ENCODE measurements around the gene MED25. TPM values are rescaled to one million over a fixed set of nuclear protein-coding genes. Genes with fewer than 3 reads are reported as not detected.

Gene MED25
- total and polyA plus RNA-seq, 9 of the 15 experiments (the other 6 are each of a cell fraction or from before 2014, with no cell fraction given) = 4.1 to 93.9 (median 19.3) TPM

DNA sequence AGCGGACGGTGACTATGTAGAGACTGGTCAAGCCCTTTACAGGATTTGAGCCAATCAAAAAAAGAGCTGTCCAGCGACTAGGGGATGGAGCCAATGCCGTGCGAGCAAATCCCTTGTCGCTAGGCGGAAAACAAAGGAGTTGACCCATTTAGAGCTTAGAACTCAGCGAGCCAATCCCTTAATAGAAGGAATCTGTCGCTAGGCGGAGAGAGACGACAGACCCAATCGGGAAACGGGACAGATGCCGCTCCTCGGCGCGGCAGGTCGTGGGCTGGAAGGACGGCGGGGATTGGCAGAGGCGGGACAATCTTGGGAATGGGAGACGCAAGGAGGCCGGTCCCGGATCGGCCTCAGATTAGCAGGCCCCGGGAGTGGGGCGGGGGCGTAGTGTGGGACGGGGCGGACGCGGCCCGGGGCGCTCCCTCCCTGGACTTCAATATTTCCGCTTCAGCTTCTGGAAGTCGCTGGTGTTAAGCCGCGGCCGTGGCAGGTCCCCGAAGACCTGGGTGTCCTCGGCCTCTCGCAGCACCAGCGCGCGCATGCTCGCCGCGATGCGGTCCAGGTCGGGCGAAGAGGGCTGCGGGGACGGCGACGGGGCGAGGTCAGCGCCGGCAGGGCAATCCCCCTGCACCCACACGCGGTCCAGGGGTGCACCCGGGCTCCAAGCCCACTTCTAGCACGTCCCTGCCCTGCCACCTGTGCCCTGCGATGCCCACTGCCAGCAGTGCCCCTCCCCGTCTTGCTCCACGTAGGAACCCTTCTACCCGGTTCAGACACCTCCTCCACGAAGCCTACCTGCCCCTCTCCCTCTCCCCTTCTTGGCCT, 51.6 kb downstream of the MED25 start (continued):
- TF ChIP-seq, protein P1, sequence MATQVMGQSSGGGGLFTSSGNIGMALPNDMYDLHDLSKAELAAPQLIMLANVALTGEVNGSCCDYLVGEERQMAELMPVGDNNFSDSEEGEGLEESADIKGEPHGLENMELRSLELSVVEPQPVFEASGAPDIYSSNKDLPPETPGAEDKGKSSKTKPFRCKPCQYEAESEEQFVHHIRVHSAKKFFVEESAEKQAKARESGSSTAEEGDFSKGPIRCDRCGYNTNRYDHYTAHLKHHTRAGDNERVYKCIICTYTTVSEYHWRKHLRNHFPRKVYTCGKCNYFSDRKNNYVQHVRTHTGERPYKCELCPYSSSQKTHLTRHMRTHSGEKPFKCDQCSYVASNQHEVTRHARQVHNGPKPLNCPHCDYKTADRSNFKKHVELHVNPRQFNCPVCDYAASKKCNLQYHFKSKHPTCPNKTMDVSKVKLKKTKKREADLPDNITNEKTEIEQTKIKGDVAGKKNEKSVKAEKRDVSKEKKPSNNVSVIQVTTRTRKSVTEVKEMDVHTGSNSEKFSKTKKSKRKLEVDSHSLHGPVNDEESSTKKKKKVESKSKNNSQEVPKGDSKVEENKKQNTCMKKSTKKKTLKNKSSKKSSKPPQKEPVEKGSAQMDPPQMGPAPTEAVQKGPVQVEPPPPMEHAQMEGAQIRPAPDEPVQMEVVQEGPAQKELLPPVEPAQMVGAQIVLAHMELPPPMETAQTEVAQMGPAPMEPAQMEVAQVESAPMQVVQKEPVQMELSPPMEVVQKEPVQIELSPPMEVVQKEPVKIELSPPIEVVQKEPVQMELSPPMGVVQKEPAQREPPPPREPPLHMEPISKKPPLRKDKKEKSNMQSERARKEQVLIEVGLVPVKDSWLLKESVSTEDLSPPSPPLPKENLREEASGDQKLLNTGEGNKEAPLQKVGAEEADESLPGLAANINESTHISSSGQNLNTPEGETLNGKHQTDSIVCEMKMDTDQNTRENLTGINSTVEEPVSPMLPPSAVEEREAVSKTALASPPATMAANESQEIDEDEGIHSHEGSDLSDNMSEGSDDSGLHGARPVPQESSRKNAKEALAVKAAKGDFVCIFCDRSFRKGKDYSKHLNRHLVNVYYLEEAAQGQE (IDR thresholded peaks at IDR 0.05; ENCODE audit: borderline replicate concordance) = no peak
- TF ChIP-seq, protein P1 (CRISPR knock-in tag; IDR thresholded peaks at IDR 0.05; ENCODE audit: low read depth) = 0 out of 2 replicates have a peak, but pooled peaks have one; percentile 53
- no peak for TF ChIP-seq MED1 (CRISPR knock-in tag; IDR thresholded peaks at IDR 0.05; ENCODE audit: borderline replicate concordance)
- TF ChIP-seq, protein P2, sequence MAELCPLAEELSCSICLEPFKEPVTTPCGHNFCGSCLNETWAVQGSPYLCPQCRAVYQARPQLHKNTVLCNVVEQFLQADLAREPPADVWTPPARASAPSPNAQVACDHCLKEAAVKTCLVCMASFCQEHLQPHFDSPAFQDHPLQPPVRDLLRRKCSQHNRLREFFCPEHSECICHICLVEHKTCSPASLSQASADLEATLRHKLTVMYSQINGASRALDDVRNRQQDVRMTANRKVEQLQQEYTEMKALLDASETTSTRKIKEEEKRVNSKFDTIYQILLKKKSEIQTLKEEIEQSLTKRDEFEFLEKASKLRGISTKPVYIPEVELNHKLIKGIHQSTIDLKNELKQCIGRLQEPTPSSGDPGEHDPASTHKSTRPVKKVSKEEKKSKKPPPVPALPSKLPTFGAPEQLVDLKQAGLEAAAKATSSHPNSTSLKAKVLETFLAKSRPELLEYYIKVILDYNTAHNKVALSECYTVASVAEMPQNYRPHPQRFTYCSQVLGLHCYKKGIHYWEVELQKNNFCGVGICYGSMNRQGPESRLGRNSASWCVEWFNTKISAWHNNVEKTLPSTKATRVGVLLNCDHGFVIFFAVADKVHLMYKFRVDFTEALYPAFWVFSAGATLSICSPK (IDR thresholded peaks at IDR 0.05; ENCODE audit: borderline replicate concordance) = no peak
- TF ChIP-seq ATF7 (IDR thresholded peaks at IDR 0.05) = peak; percentile 70
- TF ChIP-seq, protein P3, sequence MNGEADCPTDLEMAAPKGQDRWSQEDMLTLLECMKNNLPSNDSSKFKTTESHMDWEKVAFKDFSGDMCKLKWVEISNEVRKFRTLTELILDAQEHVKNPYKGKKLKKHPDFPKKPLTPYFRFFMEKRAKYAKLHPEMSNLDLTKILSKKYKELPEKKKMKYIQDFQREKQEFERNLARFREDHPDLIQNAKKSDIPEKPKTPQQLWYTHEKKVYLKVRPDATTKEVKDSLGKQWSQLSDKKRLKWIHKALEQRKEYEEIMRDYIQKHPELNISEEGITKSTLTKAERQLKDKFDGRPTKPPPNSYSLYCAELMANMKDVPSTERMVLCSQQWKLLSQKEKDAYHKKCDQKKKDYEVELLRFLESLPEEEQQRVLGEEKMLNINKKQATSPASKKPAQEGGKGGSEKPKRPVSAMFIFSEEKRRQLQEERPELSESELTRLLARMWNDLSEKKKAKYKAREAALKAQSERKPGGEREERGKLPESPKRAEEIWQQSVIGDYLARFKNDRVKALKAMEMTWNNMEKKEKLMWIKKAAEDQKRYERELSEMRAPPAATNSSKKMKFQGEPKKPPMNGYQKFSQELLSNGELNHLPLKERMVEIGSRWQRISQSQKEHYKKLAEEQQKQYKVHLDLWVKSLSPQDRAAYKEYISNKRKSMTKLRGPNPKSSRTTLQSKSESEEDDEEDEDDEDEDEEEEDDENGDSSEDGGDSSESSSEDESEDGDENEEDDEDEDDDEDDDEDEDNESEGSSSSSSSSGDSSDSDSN (IDR thresholded peaks at IDR 0.05; ENCODE audit: borderline replicate concordance in 1 of 2, low read depth in 2 of 2, low read length in 2 of 2) = 0 out of 4 replicates have a peak, but pooled peaks of 1 of the 2 experiments have one; percentile 43
- TF ChIP-seq, protein P4, sequence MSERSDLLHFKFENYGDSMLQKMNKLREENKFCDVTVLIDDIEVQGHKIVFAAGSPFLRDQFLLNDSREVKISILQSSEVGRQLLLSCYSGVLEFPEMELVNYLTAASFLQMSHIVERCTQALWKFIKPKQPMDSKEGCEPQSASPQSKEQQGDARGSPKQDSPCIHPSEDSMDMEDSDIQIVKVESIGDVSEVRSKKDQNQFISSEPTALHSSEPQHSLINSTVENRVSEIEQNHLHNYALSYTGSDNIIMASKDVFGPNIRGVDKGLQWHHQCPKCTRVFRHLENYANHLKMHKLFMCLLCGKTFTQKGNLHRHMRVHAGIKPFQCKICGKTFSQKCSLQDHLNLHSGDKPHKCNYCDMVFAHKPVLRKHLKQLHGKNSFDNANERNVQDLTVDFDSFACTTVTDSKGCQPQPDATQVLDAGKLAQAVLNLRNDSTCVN (CRISPR knock-in tag; IDR thresholded peaks at IDR 0.05) = no peak
- TF ChIP-seq ELF1 (tag; IDR thresholded peaks at IDR 0.05) = peak; percentile 83
- TF ChIP-seq ZNF140 (CRISPR knock-in tag; IDR thresholded peaks at IDR 0.05) = no peak
- TF ChIP-seq TAL1 (IDR thresholded peaks at IDR 0.05) = no peak
- TF ChIP-seq, protein P5, sequence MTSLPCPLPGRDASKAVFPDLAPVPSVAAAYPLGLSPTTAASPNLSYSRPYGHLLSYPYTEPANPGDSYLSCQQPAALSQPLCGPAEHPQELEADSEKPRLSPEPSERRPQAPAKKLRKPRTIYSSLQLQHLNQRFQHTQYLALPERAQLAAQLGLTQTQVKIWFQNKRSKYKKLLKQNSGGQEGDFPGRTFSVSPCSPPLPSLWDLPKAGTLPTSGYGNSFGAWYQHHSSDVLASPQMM (CRISPR knock-in tag; IDR thresholded peaks at IDR 0.05) = no peak
- no peak; the same call in 1 of the 2 replicates for TF ChIP-seq DPF2 (IDR thresholded peaks at IDR 0.05)
- TF ChIP-seq MAFG (tag; conservative IDR thresholded peaks at IDR 0.05) = no peak

Measured in K562 (cell line).